GM12872 (cell line): ENCODE results near the gene EIF5A2.

Experiments used
- CTCF ChIP-seq: IDR thresholded peaks from 3 replicates; pipeline ENCODE4 v1.5.1; 2011; ENCODE audit warnings: low read depth, mild to moderate bottlenecking, low read length, moderate library complexity; ENCODE audit not compliant: insufficient read depth

Gene EIF5A2

GRCh38 chr3:170941551-170941950 is 33.1 kb upstream of the EIF5A2 start:
- no peak for TF ChIP-seq CTCF

GRCh38 chr3:170918715-170919114 is 10.3 kb upstream of the EIF5A2 start:
- no peak for TF ChIP-seq CTCF

DNA sequence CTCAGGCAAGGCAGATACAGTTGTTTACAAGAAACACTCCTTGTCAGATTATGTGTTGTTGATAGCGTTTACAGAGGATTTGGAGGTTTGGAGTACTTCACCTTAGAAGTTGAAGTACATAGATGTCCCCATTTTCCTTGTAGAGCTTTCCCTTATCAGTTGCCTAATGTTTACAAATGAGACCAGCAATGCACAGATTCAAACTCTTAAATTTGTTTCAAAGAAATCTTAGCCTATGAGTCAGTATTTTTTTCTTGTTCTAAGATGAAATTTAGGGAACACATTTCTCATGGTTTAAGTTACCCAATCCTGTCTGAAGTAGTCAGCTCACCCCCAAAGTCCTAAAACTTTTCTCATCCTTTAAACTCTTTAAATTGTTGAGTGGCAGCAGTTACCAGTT is 6.3 kb upstream of the EIF5A2 start:
- no peak for TF ChIP-seq CTCF

DNA sequence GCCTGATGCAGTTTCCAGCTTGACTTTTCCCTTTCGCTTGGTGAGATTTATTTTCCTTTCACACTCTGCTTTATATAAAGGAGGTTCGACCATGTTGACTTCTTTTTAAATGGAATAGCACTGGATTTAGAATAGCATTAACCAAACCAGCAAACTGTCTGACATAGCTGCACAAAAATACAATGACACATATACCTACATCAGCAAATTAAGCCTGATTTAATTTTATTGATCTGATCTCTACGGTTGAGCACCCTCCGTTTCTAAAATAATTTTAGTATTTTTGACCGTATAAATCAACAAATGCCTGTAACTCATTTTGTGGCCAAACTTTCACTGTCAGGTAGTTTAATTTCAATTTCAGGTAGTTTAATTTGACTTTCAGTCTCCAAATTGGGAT is 5.8 kb upstream of the EIF5A2 start:
- no peak for TF ChIP-seq CTCF

- no peak for TF ChIP-seq CTCF
Measured at GRCh38 chr3:170911051-170911450, 2.6 kb upstream of the EIF5A2 start.

GRCh38 chr3:170910542-170910941 is 2.1 kb upstream of the EIF5A2 start:
- TF ChIP-seq CTCF = no peak

GRCh38 chr3:170909129-170909903 is 879 bp upstream of the EIF5A2 start:
- TF ChIP-seq CTCF = no peak
